K562 (cell line): ENCODE measurements around the gene MCU.

Source experiments
- ELF1 ChIP-seq: fragments of 200-800 bp; sonication (Bioruptor generic); IDR thresholded peaks from 2 replicates; pipeline ENCODE4 v1.6.1; 2016; ENCODE audit warnings: missing genetic modification characterization, missing compliant biosample characterization
- KAT8 ChIP-seq: fragments of 450-650 bp; IDR thresholded peaks from 2 replicates; pipeline ENCODE4 v1.6.1; 2016; ENCODE audit warnings: low read depth, mild to moderate bottlenecking
- POLR2AphosphoS5 ChIP-seq: IDR thresholded peaks from 2 replicates; pipeline ENCODE4 v1.6.1; 2011; ENCODE audit warnings: mild to moderate bottlenecking, low read depth, low read length, moderate library complexity; ENCODE audit not compliant: control insufficient read depth, insufficient read depth
- SMAD3 ChIP-seq: fragments of 450-650 bp; formaldehyde crosslinking; conservative IDR thresholded peaks from 2 replicates; pipeline ENCODE4 v1.4.0; 2020; ENCODE audit warnings: mild to moderate bottlenecking
- ZNF3 ChIP-seq: fragments of 250-450 bp; sonication (Bioruptor Pico); IDR thresholded peaks from 2 replicates; pipeline ENCODE4 v1.5.0; 2021; ENCODE audit warnings: mild to moderate bottlenecking, moderate library complexity
- TF ChIP-seq, protein P1 (sequence below), 3 experiments: IDR thresholded peaks in 2 of 3; conservative IDR thresholded peaks in 1 of 3; 2 replicates each; pipeline ENCODE4 v1.5.1; 2011 to 2012; ENCODE audit warnings: low read length in 3 of 3, mild to moderate bottlenecking in 3 of 3, control low read depth in 2 of 3, improper control_type of control experiment in 1 of 3, inconsistent platforms in 1 of 3, low read depth in 1 of 3, mixed read lengths in 1 of 3, moderate library complexity in 1 of 3; ENCODE audit not compliant: insufficient read depth in 2 of 3
- TF ChIP-seq, protein P2 (sequence below): sonication (generic); formaldehyde crosslinking; IDR thresholded peaks from 2 replicates; pipeline ENCODE4 v1.9.0; 2022; ENCODE audit warnings: mild to moderate bottlenecking, missing genetic modification reagents
- TF ChIP-seq, protein P3 (sequence below): sonication (generic); formaldehyde crosslinking; IDR thresholded peaks from 2 replicates; pipeline ENCODE4 v1.8.0; 2022; ENCODE audit warnings: mild to moderate bottlenecking, low read depth, missing genetic modification reagents

GRCh38 chr10:72808001-72808400 lies 116.1 kb downstream of the MCU start:
- TF ChIP-seq, protein P1, sequence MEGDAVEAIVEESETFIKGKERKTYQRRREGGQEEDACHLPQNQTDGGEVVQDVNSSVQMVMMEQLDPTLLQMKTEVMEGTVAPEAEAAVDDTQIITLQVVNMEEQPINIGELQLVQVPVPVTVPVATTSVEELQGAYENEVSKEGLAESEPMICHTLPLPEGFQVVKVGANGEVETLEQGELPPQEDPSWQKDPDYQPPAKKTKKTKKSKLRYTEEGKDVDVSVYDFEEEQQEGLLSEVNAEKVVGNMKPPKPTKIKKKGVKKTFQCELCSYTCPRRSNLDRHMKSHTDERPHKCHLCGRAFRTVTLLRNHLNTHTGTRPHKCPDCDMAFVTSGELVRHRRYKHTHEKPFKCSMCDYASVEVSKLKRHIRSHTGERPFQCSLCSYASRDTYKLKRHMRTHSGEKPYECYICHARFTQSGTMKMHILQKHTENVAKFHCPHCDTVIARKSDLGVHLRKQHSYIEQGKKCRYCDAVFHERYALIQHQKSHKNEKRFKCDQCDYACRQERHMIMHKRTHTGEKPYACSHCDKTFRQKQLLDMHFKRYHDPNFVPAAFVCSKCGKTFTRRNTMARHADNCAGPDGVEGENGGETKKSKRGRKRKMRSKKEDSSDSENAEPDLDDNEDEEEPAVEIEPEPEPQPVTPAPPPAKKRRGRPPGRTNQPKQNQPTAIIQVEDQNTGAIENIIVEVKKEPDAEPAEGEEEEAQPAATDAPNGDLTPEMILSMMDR (IDR thresholded peaks at IDR 0.05 in 2 of 3, conservative IDR thresholded peaks at IDR 0.05 in 1 of 3; ENCODE audit: insufficient read depth in 2 of 3, low read depth in 1 of 3, low read length in 3 of 3): no peak
- TF ChIP-seq, protein P2, sequence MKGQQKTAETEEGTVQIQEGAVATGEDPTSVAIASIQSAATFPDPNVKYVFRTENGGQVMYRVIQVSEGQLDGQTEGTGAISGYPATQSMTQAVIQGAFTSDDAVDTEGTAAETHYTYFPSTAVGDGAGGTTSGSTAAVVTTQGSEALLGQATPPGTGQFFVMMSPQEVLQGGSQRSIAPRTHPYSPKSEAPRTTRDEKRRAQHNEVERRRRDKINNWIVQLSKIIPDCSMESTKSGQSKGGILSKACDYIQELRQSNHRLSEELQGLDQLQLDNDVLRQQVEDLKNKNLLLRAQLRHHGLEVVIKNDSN (CRISPR knock-in tag): no peak
- no peak for TF ChIP-seq KAT8
- no peak for TF ChIP-seq ZNF3 (CRISPR knock-in tag)
- no peak for TF ChIP-seq SMAD3
- TF ChIP-seq, protein P3, sequence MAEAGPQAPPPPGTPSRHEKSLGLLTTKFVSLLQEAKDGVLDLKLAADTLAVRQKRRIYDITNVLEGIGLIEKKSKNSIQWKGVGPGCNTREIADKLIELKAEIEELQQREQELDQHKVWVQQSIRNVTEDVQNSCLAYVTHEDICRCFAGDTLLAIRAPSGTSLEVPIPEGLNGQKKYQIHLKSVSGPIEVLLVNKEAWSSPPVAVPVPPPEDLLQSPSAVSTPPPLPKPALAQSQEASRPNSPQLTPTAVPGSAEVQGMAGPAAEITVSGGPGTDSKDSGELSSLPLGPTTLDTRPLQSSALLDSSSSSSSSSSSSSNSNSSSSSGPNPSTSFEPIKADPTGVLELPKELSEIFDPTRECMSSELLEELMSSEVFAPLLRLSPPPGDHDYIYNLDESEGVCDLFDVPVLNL (CRISPR knock-in tag): no peak
- TF ChIP-seq ELF1 (tag): no peak
- TF ChIP-seq POLR2AphosphoS5: no peak
